ENCODE measurements around the gene RRBP1.
A peak's percentile ranks its signal among the peaks of the same experiment; 100 is the strongest.

The RRBP1 gene

DNA sequence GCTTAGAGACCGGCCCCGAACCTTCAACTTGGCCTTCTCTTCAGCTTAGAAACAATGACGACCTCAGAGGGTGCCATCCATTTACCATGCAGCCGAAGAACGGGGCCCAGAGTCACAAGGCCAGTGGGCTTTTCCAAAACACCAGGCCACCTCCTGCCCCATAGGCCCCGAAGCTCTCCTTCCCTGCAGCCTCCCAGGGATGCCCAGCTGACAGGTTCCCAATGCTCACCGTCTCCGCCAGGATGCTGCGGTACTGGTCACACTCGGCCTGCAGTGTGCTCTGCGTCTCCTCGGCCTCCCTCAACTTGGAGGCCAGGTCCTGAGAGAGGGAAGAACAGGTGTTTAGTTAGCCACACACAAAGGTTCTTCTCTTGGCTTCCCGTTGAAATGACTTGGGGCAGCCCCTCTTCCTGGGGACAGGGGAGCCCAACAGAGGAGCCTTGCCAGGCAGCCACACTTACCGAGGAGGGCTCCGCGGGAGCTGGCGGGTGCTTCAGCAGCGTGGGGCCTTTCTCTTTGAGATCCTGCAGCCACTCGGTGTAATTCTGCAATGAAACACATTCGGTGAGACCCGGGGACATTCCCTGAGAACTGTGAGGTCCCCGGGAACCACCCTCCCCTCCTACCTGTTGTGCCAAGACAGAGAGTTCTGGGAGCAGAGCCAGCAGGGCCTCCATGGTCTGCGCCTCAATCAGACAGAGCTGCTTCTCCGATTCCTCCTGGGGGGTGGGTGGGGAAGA, 60.6 kb downstream of the RRBP1 start:
- DNase-seq: no peak

DNA sequence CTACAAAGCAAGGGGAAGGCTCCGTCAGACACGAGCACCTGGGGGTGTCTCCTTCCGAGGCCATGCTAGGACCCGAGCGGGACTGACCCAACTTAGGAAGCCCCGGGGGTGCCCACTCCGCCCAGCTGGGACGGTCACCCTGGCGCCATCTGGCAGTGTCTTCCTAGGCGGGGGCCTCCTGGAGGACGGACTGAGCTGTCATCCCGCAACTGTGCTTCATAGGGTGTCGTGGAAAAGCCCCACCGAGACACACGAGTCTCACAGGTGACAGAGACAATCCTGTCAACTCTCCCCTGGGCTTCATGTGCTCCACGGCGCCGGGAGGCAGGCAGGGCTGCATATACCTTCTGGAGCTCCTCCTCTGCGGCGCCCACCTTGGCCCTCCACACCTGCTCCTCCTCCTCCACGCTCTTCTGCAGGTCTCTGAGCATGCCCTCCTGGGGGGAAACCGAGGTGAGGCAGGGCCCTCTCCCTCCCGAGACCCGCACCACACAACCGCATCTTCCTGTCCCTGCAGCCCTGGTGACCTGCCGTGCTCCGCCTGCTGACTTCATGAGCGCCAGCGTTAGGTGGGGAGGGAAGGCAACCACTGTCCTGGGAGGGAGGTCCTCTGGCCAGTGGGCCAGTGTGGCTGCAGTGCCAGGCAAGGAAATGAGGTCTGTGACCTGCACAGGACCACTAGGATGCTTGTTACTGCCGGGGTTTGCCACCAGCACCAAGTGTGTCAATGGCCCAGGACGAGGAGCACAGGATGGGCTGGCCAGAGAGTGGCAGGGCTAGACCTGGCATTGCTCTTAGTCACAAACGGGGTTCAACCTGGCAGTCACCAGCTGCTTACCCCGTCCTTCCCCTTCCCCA, 61.4 kb downstream of the RRBP1 start:
- DNase-seq: no peak

DNA sequence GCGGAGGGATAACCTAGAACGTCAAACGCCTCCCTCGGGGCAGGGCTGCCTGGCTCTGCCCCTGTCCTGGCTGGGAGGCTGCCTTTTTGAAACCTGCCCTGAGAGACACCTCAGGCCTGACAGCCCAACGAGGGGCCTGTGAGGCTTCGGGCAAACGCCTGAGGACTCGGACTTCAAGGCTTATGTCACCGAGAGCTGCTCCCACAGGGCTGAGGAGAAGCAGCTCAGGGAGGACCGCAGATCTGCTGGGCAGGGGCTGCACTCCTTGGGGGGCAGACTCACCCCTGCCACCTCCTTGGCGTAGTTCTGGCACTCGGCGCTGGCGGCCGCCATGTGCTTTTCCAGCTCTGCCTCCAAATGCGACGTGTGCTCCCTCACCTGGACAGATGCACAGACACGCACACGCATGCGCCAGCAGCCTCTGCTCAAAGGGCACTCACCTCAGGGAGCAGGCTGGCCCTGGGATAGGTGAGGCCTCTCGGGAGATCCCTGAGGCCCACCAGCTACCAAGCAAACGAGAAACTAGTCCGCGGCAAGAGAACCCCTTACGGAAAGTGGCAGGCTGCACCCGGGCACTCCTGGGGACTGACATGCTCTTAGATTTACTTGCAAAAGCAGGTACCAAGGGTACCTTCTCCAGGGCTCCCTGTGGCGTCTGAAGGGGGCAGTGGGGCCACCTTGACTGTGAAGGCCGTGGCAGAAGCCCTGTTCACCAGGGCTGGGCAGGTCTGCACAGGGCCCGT, 62.5 kb downstream of the RRBP1 start:
- DNase-seq: no peak

DNA sequence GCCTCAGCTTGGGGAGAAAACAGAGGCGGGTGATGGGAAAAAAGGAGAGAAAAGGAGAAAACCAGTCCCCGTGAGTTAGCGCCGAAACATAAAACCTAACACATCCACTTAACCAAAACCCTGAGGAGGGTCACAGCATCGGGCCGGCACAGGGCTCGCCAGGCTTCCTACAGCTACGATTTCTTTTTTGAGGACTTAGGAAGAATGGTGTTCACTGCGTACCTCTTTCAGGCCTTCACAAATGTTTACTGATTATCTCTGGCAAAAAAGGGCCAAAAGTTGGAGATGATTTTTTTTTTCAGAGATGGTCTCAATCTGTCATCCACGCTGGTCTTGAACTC, 63.4 kb downstream of the RRBP1 start:
- no peak for DNase-seq

DNA sequence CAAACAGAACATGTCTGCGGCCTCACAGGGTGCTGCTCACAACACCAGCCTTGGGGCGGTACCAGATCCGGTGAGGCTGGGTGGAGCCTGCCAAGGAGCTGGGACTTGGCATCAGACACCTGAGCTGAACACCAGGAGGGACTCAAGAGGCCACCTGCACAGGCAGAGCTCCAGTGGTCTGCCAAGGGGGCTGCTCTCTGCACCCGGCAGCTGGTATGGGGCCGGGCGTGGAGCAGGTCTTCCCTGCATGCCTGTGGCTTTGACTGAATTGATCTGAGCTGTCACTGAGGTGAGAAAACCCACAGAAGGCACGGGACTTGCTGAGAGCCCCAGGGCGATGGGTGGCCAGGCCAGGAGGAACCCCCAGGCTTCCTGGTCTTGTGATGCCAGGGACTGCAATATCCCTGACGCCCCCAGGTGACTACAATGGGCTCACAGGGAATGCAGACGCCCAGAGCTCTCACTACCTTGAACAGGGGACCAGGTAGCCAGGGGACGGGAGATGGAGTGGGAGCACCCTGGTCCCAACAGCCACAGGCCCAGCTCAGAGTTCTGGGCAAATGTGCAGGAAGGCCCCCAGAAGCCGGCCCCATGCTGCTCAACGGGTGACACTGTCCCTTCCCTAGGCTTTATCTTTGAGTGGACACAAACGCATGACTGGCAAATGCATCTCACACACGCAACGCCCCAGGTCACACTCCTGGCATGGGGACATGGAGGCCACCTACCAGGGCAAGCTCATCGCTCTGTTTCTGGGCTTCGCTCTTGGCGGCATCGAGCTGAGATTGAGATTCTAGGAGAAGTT, 64.0 kb downstream of the RRBP1 start:
- DNase-seq: no peak

DNA sequence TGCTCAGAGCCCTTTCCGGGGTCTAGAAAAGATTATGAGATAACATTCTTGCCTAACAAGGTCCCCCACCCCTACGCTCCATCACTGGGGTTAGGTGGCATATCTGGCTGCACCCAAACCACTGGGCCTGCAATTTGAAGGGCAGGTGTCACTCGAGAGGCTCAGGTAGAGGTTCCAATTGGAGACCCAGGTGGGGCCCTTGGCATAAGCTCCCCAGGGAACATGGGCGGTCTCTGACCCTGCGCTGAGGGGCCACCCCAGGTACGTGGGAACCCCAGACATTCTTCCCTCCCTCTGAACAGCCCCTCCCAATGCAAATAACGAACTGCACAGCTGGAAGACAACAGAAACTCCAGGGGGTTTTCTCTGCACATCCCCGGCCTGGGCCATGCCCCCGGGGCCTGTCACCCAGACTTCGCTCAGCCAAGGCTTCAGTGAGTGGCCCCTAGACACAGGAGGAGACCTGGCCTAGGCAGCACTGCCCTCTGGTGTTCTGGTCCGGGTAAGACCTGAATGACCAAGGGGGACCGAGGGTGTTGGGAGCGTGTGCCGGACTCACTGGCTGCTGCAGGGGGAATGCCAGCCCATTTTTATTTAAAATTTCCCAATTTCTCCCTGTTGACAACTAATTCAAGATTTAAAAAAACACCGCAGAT, 64.7 kb downstream of the RRBP1 start:
- DNase-seq: peak in 3 of 4 experiments; percentile 25 to 52 (median 31)

DNA sequence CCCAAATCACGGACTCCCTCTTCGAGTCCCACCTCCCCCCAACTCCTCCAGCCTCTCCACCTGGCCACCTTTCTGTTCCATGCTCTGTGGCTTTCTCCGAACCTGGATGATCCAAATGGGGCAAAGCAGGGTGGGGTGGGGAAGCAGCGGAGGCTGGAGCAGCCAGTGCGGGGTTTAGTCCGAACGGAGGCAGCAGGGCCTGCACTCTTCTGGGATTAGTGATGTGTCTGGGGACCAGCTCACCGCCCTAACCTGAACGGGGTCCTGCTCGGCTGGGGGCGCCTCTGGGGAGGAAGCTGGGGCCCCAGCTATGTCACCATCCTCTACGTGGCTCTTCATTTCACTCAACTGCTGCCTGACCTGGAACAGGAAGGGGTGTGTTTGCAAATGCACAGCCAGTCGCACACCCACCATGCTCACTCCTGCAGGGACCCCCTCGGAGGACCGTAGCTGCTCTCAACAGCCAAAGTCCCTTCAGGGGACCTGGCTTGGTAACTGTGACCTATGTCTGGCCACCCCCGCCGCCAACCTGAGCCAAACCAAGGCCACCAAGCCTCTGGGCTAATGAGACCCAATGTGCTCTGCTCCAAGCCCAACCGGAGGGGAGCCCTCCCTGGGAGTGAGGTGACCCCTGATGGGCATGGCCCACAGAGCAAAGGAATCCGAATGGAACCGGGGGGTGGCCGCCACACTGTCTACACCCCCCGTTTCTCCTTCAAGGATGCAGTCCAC, 65.4 kb downstream of the RRBP1 start:
- no peak for DNase-seq

- peak in 1 of 4 experiments; percentile 52 for DNase-seq
Measured at GRCh38 chr20:17615645-17616479, 66.2 kb downstream of the RRBP1 start.

GRCh38 chr20:17614812-17615644, 67.0 kb downstream of the RRBP1 start:
- DNase-seq: peak in 2 of 4 experiments; percentile 29 to 55

DNA sequence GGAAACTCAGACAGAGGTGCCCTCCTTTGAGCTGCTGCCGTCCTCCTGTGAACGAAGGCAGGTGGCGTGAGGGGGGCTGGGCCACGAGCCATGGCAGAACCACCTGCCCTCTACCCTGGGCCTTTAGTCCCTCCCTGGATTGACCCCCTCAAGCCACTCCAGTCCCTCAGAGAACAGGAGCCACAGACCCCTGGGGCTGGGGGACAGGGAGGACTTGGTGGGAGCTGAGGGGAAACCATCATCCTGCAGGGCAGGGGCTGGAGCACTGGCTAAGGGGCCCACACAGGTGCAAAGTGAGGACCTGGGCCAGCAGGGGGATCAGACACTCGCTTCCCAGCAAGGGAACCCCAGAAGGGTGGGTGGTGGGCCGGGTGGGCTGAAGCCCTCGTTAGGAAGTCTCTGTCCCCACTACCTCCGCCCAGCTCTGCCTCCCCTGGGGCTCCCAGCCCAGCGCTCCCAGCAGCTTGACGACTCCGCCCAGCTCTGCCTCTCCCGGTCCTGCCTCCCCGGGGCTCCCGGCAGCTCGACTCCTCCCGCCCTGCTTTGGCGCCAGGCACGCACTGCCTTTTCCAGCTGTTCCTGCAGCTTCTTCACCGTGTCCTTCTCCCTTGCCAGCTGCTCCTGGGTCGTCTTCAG, 67.7 kb downstream of the RRBP1 start:
- DNase-seq: no peak

DNA sequence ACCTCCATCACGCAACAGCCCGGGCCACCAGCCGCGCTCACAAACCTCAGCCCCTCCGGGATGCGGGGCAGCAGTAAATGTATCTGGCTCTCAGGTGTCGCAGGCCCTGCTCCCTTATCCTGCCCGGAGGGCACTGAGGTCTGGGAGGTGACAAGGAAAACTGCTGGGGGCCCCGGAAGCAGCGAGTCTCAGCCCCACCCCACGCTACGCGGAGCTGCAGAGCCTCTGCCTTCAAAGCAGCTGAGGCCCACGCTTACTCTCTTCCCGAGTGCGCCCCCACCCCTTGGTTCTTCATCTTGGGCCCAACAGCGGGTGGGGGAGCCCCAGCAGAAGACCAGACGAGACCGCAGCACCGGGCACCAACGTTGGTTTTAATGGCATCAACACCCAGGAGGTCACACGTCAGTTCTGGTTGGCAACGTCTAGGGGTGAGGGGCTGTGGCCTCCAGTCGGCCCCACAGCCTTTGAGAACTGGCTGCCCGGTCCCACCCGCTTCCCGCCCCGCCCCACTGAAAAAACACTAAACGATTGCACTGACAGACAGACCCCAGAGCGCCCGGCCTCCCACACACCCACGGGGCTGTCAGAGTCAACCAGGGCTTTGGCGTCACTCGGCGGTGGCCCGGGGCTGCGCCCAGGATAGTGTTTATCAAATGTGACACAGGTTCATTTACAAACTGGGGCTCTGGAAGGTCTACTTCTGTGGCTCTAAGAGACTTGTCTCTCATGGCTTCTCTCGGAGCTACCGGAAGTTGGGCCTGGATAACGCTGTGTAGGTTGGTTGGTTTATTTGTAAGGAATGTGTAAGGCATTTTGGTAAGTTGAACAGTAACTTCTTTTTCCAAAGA, 68.5 kb downstream of the RRBP1 start:
- no peak for DNase-seq

GRCh38 chr20:17612992-17613327, 69.1 kb downstream of the RRBP1 start:
- DNase-seq: no peak

- no peak for DNase-seq
Measured at GRCh38 chr20:17612287-17612991, 69.6 kb downstream of the RRBP1 start.

- DNase-seq: peak in 2 of 4 experiments; percentile 17 to 26
Measured at GRCh38 chr20:17611540-17612286, 70.3 kb downstream of the RRBP1 start.

- peak in 1 of 4 experiments; percentile 14 for DNase-seq
Measured at GRCh38 chr20:17611290-17611539, 70.8 kb downstream of the RRBP1 start.

GRCh38 chr20:17610566-17611289, 71.3 kb downstream of the RRBP1 start:
- no peak for DNase-seq

All from suppressor macrophage (primary cell).